Measurements from ENCODE around the gene PCK2.

The PCK2 gene

DNA sequence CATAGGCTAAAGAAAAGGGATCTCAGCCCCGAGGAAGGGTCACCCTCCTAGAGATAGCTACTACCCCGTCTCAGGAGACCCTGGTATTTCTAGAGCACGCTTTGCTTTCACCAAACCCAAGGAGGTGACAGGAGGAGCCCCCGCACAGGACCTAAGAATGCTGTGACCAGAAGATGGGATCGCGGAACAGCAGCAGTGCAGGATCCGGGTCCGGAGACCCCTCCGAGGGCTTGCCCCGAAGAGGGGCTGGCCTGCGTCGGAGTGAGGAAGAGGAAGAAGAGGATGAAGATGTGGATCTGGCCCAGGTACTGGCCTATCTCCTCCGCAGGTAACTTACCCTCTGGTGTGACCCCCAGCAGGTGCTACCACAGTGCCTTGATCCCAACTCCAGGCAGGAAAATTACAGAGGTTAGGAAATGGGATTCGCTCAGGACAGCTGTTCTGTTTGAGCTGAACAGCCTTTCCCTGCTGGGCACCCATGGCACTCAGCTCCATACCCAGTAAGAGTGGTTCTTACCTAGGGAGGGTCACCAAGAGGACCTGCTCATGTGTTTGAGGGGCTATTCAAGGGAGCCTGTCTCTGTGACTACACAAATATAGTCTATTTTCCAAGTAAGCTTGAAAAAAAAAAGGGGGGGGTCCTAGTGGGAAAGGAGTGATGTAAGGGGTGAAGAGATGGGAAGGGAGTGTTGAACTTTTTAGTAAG lies 21.5 kb downstream of the PCK2 start:
- no peak for DNase-seq (ENCODE audit: low read depth)

DNA sequence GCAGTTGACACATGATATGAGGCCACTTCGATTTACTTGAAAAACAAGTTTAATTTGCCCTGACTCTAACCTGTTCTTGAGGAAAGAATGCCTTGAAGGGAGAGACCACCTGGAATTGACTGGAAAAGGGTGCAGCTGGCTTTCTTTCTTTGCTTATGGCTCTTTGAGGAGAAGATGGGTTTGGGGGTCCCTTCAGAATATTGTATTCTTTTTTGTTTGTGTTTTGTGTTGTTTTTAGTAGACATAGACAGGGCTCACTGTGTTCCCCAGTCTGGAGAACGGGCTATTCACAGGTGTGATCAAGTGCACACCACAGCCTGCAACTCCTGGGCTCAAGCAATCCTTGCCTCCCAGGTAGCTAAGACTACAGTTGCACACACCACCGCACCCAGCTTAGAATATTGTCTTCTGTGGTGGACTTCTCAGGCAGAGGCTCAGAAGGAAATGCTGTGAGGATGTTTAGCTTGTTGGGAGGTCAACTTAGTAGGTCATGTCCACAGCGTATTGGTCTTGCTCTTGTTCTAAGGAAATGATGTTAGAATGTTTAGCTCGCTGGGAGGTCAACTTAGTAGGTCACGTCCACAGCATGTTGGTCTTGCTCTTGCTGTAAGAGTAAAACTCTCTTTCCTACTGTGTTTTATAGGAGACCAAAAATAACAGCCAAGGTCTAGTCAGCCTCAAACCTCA lies 22.2 kb downstream of the PCK2 start:
- no peak for DNase-seq (ENCODE audit: low read depth)

GRCh38 chr14:24117179-24117578 lies 23.1 kb downstream of the PCK2 start:
- DNase-seq (ENCODE audit: low read depth): no peak

GRCh38 chr14:24119691-24120090 lies 25.6 kb downstream of the PCK2 start:
- no peak for DNase-seq (ENCODE audit: low read depth)

- no peak for DNase-seq (ENCODE audit: low read depth)
Measured at GRCh38 chr14:24121210-24121609, 27.1 kb downstream of the PCK2 start.

- no peak for DNase-seq (ENCODE audit: low read depth)
Measured at GRCh38 chr14:24122416-24122815, 28.3 kb downstream of the PCK2 start.

- no peak for DNase-seq (ENCODE audit: low read depth)
Measured at GRCh38 chr14:24122898-24123297, 28.8 kb downstream of the PCK2 start.

DNA sequence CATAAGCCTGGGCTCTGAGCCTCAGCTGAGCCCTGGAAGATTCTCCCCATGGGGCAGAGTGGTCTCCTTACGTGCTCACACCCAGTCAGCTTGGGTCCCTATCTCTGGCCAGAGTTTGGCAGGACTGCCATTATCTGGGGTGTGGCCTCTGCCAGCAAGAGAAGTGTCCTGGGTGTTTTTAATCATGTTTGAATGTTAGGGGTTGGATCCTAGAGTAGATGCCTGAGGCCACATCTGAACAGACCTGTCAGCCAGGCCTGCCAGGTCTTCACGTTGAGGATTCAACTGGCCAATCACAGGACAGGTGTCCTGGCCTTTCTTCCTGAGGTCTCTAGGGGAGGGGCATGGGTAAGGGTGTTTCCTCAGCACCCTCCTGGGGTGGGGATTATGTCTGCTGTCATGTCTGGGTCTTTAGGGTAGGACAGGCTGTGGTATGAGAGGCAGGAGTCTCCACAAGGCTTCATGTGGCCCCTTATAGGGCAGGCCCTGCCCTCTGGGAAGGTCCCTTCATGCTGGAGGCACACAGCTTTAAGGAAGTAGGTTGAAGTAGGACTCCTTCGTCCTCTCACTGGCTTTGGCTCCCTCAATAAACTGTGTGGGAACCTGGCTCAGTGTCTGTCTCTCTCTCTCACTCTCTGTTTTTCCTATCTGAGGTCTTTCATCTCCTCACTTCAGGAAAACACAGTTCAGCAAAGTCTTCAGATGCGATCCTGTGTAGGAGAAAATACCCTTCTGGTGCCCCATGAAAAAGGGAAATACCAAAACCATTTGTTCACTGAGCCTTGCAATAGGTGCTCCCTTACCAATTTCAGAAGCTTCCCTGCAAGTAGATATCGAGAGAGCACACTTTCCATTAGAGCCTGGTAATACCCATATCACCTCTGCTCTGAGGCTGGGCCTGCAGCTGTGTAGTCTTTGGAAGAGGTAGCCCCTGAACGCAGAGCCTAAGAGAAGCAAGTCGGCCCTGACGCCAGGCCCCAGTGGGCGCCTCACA lies 29.6 kb downstream of the PCK2 start:
- no peak for DNase-seq (ENCODE audit: low read depth)

GRCh38 chr14:24126939-24127338 lies 32.8 kb downstream of the PCK2 start:
- no peak for DNase-seq (ENCODE audit: low read depth)

GRCh38 chr14:24127673-24128072 lies 33.6 kb downstream of the PCK2 start:
- no peak for DNase-seq (ENCODE audit: low read depth)

DNA sequence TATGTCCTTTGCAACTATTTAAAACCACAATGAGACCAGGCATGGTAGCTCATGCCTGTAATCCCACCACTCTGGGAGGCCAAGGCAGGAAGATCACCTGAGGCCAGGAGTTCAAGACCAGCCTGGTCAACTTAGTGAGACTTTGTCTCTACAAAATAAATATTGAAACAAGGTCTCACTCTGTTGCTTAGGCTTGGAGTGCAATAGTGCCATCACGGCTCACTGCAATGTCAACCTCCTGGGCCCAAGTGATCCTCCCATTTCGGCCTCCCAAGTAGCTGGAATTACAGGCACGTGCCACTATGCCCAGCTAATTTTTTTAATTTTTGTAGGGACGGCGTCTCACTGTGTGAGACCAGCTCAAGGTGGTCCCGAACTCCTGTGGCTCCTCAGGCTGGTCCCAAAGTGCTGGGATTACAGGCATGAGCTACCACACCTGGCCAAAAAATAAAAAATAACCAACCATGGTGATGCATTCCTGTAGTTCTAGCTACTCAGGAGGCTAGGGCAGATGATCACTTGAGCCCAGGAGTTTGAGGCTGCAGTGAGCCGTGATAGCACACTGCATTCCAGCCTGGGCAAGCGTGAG lies 35.4 kb downstream of the PCK2 start:
- no peak for DNase-seq (ENCODE audit: low read depth)

DNA sequence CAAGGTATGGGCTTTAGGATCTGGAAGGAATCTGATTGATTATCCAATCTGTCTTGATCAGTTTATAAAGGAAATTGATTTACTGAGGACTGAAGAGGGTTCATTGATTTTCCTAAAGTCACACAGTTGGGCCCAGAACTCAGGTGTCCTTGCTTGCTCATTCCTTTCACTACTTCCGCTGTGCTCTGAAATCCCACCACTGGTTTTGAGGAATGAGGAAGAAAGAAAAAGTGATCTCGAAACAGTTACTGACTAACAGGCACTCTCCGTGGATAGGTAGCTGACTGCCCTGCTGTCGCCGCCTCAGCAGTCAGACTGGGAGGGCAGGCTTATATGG lies 36.2 kb downstream of the PCK2 start, which contains the start of gene FITM1:
TSS of gene FITM1 (plus strand) at position 280 of the 337 bp plus-strand sequence. CDS start 905 bp downstream, outside the sequence.
- no peak for DNase-seq (ENCODE audit: low read depth)

GRCh38 chr14:24130717-24131548 lies 36.8 kb downstream of the PCK2 start:
- DNase-seq (ENCODE audit: low read depth): no peak

GRCh38 chr14:24131549-24131966 lies 37.4 kb downstream of the PCK2 start:
- no peak for DNase-seq (ENCODE audit: low read depth)

GRCh38 chr14:24132061-24132685 lies 38.1 kb downstream of the PCK2 start:
- no peak for DNase-seq (ENCODE audit: low read depth)

GRCh38 chr14:24132976-24133375 lies 38.9 kb downstream of the PCK2 start:
- DNase-seq (ENCODE audit: low read depth): no peak

DNA sequence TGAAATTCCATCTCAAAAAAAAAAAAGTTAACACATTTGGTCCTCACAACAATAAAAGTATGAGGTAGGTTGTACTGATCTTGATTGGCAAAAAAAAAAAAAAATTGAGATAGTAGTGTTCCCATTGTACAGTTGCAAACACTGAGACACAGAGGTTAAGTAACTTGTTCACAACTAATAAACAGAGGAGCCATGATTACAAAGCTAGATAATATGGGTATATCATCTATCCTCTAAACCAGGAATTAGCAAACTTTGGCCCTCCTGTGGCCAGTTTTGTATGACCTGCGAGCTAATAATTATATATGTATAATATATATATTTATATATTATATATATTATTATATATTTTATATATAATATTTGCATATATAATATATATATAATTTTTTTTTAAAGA lies 39.6 kb downstream of the PCK2 start:
- DNase-seq (ENCODE audit: low read depth): no peak

- DNase-seq (ENCODE audit: low read depth): no peak
Measured at GRCh38 chr14:24135584-24135833, 41.4 kb downstream of the PCK2 start.

DNA sequence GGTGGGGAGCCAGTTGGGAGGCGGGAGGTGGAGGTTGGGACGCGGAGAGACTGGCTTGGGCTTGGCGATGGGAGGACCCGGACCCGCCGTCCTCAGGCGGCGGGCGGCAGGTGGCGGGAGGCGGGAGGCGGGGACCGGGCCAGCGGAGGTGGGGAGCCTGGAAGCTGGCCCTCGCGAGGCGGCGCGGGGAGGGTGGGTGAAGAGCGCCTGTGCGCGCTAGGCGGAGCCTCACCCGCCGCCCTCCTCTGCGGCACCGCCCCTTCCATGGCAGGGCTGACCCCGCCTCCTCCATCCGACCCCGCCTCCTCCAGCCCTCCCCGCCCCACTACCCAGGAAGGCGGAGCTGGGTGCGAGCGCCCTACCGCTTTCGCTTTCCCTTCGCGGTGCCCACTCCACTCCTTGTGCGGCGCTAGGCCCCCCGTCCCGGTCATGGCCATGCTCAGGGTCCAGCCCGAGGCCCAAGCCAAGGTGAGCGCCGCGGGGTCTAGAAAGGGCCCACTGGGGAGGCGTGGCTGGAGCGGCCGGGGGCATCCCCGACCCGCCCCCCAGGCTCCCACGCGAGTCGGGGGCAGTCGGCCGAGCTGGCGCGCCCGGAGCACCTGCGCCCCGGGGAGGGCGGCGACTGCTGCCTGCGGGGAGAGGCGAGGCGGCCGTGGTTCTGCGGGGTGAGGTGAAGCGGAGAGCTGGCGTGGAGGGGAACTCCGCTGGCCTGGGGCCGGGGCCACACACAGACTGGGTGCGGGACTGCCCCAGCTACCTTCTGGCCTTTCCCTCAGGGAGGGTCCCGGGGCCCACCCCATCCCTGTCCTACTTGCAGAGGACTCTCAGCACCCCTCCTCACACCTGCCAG lies 41.9 kb downstream of the PCK2 start, which contains the start of gene PSME1:
TSS of gene PSME1 (plus strand) at position 361 of the 850 bp plus-strand sequence. CDS start at position 430, 69 bp downstream.
- peak; percentile 94 for DNase-seq (ENCODE audit: low read depth)

All from activated T-cell treated with anti-CD3 and anti-CD28 coated beads for 48 hours (primary cell).